Measurements from ENCODE around the gene MPDZ. TPM values are rescaled to one million over a fixed set of nuclear protein-coding genes. Genes with fewer than 3 reads are reported as not detected.

MPDZ gene
- total RNA-seq, 1 donor = 62.6 TPM

GRCh38 chr9:13267743-13268142 is 11.7 kb downstream of the MPDZ start:
- TF ChIP-seq CTCF (IDR thresholded peaks at IDR 0.05; ENCODE audit: insufficient read depth, low read depth, low read length) = no peak
- peak; percentile 89 for DNase-seq (ENCODE audit: low read depth)
- H3K4me3 ChIP-seq (ENCODE audit: low read depth, low read length) = no peak overlapping the region

- no peak overlapping the region for H3K4me3 ChIP-seq (ENCODE audit: low read depth, low read length)
- TF ChIP-seq CTCF (IDR thresholded peaks at IDR 0.05; ENCODE audit: insufficient read depth, low read depth, low read length) = no peak
- DNase-seq (ENCODE audit: low read depth) = peak; percentile 70
Observed at GRCh38 chr9:13266167-13266566, 13.3 kb downstream of the MPDZ start.

GRCh38 chr9:13264788-13265187 is 14.7 kb downstream of the MPDZ start:
- no peak for TF ChIP-seq CTCF (IDR thresholded peaks at IDR 0.05; ENCODE audit: insufficient read depth, low read depth, low read length)
- H3K4me3 ChIP-seq (ENCODE audit: low read depth, low read length) = no peak overlapping the region
- no peak for DNase-seq (ENCODE audit: low read depth)

GRCh38 chr9:13263511-13263910 is 16.0 kb downstream of the MPDZ start:
- no peak for DNase-seq (ENCODE audit: low read depth)
- no peak for TF ChIP-seq CTCF (IDR thresholded peaks at IDR 0.05; ENCODE audit: insufficient read depth, low read depth, low read length)
- H3K4me3 ChIP-seq (ENCODE audit: low read depth, low read length) = no peak overlapping the region

- no peak overlapping the region for H3K4me3 ChIP-seq (ENCODE audit: low read depth, low read length)
- no peak for TF ChIP-seq CTCF (IDR thresholded peaks at IDR 0.05; ENCODE audit: insufficient read depth, low read depth, low read length)
- no peak for DNase-seq (ENCODE audit: low read depth)
Observed at GRCh38 chr9:13252852-13253251, 26.6 kb downstream of the MPDZ start.

- H3K4me3 ChIP-seq (ENCODE audit: low read depth, low read length) = no peak overlapping the region
- no peak for DNase-seq (ENCODE audit: low read depth)
- no peak for TF ChIP-seq CTCF (IDR thresholded peaks at IDR 0.05; ENCODE audit: insufficient read depth, low read depth, low read length)
Observed at GRCh38 chr9:13244181-13244580, 35.3 kb downstream of the MPDZ start.

- no peak overlapping the region for H3K4me3 ChIP-seq (ENCODE audit: low read depth, low read length)
- DNase-seq (ENCODE audit: low read depth) = no peak
- TF ChIP-seq CTCF (IDR thresholded peaks at IDR 0.05; ENCODE audit: insufficient read depth, low read depth, low read length) = no peak
Observed at GRCh38 chr9:13241283-13241682, 38.2 kb downstream of the MPDZ start.
